PFSK-1 (cell line): ENCODE measurements around the gene STRA6.
A peak's percentile ranks its signal among the peaks of the same experiment; 100 is the strongest.

Experiments
- FOXP2 ChIP-seq: optimal IDR thresholded peaks from 2 replicates; pipeline ENCODE3; 2011; ENCODE audit warnings: borderline replicate concordance, control low read depth, inconsistent platforms; ENCODE audit not compliant: insufficient read depth; ENCODE audit errors: extremely low read length, extremely low read depth
- POLR2AphosphoS5 ChIP-seq: IDR thresholded peaks from 2 replicates; pipeline ENCODE4 v1.6.1; 2012; ENCODE audit warnings: low read depth, mild to moderate bottlenecking, control low read depth, low read length, moderate library complexity
- SIN3A ChIP-seq: IDR thresholded peaks from 2 replicates; pipeline ENCODE4 v1.6.1; 2012; ENCODE audit warnings: mild to moderate bottlenecking, low read length, moderate library complexity, borderline replicate concordance; ENCODE audit not compliant: insufficient read depth

DNA sequence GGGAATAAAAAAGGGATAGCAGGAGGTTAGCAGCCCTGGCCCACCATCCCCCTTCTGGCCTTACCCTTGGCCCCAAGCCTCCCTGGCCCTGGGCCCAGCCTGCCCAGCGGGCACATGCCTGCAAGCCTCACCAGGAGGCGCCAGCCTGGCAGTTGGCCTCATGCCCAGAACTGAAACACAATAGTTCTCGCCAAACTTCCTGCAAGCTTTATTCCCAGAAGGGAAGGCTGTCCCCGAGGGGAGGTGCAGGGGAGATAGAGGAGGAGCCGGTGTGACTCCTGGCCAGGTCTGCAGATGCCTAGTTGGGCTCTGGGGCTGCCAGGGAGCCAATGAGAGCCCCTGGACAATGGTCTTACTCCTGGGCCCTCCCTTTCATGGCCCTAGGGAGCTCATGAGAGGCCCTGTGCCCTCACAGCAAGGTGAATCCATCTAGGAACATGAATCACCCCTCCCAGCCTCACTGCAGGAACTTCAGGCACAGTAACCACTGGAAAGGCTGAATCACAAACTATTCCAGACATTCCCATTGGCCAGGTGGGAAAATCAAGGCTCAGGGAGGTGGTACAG, 37.5 kb upstream of the STRA6 start:
- TF ChIP-seq POLR2AphosphoS5 (no peak), SIN3A (peak; percentile 15; the same call in 1 of the 2 replicates), FOXP2 (peak; percentile 24)
